ENCODE measurements around the gene FAH. TPM values are rescaled to one million over a fixed set of nuclear protein-coding genes. Genes with fewer than 3 reads are reported as not detected.

FAH gene
- polyA plus RNA-seq, 1 donor from 2014 or later = 3.1 TPM

DNA sequence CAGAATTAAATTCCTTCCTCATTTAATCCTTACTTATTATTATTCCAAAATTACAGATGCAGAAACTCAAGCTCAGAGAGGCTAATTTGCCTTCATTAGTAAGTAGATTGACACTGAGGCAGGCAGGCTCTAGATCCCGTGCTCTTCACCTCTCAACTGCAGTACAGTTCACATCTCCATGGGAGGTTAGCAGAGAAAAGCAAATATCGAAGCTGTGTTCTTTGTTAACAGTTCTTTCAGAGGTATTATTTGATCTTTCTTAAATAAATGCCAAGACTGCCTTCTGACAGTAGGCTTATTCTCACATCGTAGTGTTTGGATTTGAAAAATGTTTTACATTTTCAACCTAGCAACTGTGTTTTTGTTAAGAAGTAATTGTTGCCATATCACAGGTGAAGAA, 15.9 kb upstream of the FAH start:
- Histone ChIP-seq H3K9me2 (ENCODE audit: insufficient read depth, low read length) (no peaks in the 10 kb centered on the region), H3K9me3 (ENCODE audit: low read length) (no peaks in the 10 kb centered on the region), H3F3A (ENCODE audit: insufficient read depth, low read length, poor library complexity, severe bottlenecking) (no peaks in the 10 kb centered on the region), H3K4me2 (ENCODE audit: low read length) (no peak overlapping the region), H3K9ac (ENCODE audit: low read length) (no peak overlapping the region), H3K36me3 (ENCODE audit: insufficient read depth, low read length) (no peaks in the 10 kb centered on the region), H2AFZ (ENCODE audit: low read depth, low read length) (no peak overlapping the region), H3K79me2 (replicated peaks; ENCODE audit: insufficient read depth, low read length) (no peaks in the 10 kb centered on the region), H4K20me1 (ENCODE audit: insufficient read depth) (no peaks in the 10 kb centered on the region), H3K27me3 (ENCODE audit: insufficient read depth, low read depth, low read length) (no peaks in the 10 kb centered on the region), H3K27ac (ENCODE audit: low read length) (peak overlapping the region; percentile 54), H3K4me3 (ENCODE audit: low read length) (peak overlapping the region; percentile 47)
- no peak for TF ChIP-seq MXI1 (conservative IDR thresholded peaks at IDR 0.05; ENCODE audit: poor library complexity, severe bottlenecking)
- no peak for TF ChIP-seq TAF1 (IDR thresholded peaks at IDR 0.05; ENCODE audit: low read depth)
- no peak for TF ChIP-seq EP300 (conservative IDR thresholded peaks at IDR 0.05; ENCODE audit: poor library complexity, severe bottlenecking)
- TF ChIP-seq SMC3 (conservative IDR thresholded peaks at IDR 0.05; ENCODE audit: poor library complexity) = no peak
- TF ChIP-seq, protein P1, sequence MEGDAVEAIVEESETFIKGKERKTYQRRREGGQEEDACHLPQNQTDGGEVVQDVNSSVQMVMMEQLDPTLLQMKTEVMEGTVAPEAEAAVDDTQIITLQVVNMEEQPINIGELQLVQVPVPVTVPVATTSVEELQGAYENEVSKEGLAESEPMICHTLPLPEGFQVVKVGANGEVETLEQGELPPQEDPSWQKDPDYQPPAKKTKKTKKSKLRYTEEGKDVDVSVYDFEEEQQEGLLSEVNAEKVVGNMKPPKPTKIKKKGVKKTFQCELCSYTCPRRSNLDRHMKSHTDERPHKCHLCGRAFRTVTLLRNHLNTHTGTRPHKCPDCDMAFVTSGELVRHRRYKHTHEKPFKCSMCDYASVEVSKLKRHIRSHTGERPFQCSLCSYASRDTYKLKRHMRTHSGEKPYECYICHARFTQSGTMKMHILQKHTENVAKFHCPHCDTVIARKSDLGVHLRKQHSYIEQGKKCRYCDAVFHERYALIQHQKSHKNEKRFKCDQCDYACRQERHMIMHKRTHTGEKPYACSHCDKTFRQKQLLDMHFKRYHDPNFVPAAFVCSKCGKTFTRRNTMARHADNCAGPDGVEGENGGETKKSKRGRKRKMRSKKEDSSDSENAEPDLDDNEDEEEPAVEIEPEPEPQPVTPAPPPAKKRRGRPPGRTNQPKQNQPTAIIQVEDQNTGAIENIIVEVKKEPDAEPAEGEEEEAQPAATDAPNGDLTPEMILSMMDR (IDR thresholded peaks at IDR 0.05; ENCODE audit: poor library complexity, severe bottlenecking) = no peak
- no peak for TF ChIP-seq POLR2AphosphoS5 (IDR thresholded peaks at IDR 0.05)
- no peak for TF ChIP-seq EZH2 (IDR thresholded peaks at IDR 0.05; ENCODE audit: borderline replicate concordance, insufficient read depth, low read length, poor library complexity, severe bottlenecking)
- TF ChIP-seq, protein P2, sequence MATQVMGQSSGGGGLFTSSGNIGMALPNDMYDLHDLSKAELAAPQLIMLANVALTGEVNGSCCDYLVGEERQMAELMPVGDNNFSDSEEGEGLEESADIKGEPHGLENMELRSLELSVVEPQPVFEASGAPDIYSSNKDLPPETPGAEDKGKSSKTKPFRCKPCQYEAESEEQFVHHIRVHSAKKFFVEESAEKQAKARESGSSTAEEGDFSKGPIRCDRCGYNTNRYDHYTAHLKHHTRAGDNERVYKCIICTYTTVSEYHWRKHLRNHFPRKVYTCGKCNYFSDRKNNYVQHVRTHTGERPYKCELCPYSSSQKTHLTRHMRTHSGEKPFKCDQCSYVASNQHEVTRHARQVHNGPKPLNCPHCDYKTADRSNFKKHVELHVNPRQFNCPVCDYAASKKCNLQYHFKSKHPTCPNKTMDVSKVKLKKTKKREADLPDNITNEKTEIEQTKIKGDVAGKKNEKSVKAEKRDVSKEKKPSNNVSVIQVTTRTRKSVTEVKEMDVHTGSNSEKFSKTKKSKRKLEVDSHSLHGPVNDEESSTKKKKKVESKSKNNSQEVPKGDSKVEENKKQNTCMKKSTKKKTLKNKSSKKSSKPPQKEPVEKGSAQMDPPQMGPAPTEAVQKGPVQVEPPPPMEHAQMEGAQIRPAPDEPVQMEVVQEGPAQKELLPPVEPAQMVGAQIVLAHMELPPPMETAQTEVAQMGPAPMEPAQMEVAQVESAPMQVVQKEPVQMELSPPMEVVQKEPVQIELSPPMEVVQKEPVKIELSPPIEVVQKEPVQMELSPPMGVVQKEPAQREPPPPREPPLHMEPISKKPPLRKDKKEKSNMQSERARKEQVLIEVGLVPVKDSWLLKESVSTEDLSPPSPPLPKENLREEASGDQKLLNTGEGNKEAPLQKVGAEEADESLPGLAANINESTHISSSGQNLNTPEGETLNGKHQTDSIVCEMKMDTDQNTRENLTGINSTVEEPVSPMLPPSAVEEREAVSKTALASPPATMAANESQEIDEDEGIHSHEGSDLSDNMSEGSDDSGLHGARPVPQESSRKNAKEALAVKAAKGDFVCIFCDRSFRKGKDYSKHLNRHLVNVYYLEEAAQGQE (IDR thresholded peaks at IDR 0.05; ENCODE audit: borderline replicate concordance) = no peak
- TF ChIP-seq RAD21 (conservative IDR thresholded peaks at IDR 0.05) = no peak

DNA sequence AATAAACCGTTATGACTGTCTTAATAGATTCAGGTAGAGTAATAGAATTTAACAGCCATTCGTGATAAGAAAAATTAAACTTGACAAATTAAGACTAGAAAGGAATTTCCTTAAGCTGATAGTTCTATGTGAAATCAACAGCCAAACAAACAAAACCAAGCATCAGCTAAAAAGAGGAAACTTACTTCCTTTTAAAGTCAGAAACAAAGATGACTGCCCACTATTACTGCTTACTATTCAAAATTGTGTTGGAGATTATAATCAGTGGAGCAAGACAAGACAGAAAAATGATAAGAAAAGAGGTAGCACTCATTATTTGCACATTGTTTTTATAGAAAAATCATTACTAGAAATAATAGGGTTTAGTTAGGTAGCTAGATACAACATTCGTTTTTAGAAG, 13.8 kb upstream of the FAH start:
- H4K20me1 ChIP-seq (ENCODE audit: insufficient read depth) = no peaks in the 10 kb centered on the region
- H3K79me2 ChIP-seq (replicated peaks; ENCODE audit: insufficient read depth, low read length) = no peaks in the 10 kb centered on the region
- H3K27ac ChIP-seq (ENCODE audit: low read length) = no peak overlapping the region
- no peak overlapping the region for H3K9ac ChIP-seq (ENCODE audit: low read length)
- H3K4me2 ChIP-seq (ENCODE audit: low read length) = no peak overlapping the region
- H3K36me3 ChIP-seq (ENCODE audit: insufficient read depth, low read length) = no peaks in the 10 kb centered on the region
- no peak overlapping the region for H2AFZ ChIP-seq (ENCODE audit: low read depth, low read length)
- TF ChIP-seq, protein P1 (IDR thresholded peaks at IDR 0.05; ENCODE audit: poor library complexity, severe bottlenecking) = no peak
- TF ChIP-seq EP300 (conservative IDR thresholded peaks at IDR 0.05; ENCODE audit: poor library complexity, severe bottlenecking) (no peak), POLR2AphosphoS5 (IDR thresholded peaks at IDR 0.05) (no peak), RAD21 (conservative IDR thresholded peaks at IDR 0.05) (no peak), EZH2 (IDR thresholded peaks at IDR 0.05; ENCODE audit: borderline replicate concordance, insufficient read depth, low read length, poor library complexity, severe bottlenecking) (no peak), TAF1 (IDR thresholded peaks at IDR 0.05; ENCODE audit: low read depth) (no peak), SMC3 (conservative IDR thresholded peaks at IDR 0.05; ENCODE audit: poor library complexity) (no peak), MXI1 (conservative IDR thresholded peaks at IDR 0.05; ENCODE audit: poor library complexity, severe bottlenecking) (no peak)
- TF ChIP-seq, protein P2 (IDR thresholded peaks at IDR 0.05; ENCODE audit: borderline replicate concordance) = no peak
- H3K27me3 ChIP-seq (ENCODE audit: insufficient read depth, low read depth, low read length) = no peaks in the 10 kb centered on the region
- H3K9me3 ChIP-seq (ENCODE audit: low read length) = no peaks in the 10 kb centered on the region
- H3F3A ChIP-seq (ENCODE audit: insufficient read depth, low read length, poor library complexity, severe bottlenecking) = no peaks in the 10 kb centered on the region
- H3K4me3 ChIP-seq (ENCODE audit: low read length) = no peak overlapping the region
- no peaks in the 10 kb centered on the region for H3K9me2 ChIP-seq (ENCODE audit: insufficient read depth, low read length)

All from neural cell (in vitro differentiated cells).